ENCODE measurements around the gene TMX2. TPM values are rescaled to one million over a fixed set of nuclear protein-coding genes. Genes with fewer than 3 reads are reported as not detected.

The TMX2 gene
- total and polyA plus RNA-seq, 12 donors = 47.0 to 210 (median 91.9) TPM

- TF ChIP-seq POLR2A (IDR thresholded peaks at IDR 0.05) (no peak), CTCF (IDR thresholded peaks at IDR 0.05) (no peak)
- H3K4me1 ChIP-seq (replicated peaks in 1 of 2) = peaks cover 43 to 83% of the 10 kb centered on the region in 2 donors
- WGBS, 4 donors = 12 to 19% (median 17%) methylated on average over 1 of the region's 1 CpG
- DNase-seq = no peak
- no peaks in the 10 kb centered on the region for H3K27me3 ChIP-seq
- H3K4me3 ChIP-seq = no peak overlapping the region
- intact Hi-C loops (cut with DNase I) = no loop called here
- no peaks in the 10 kb centered on the region for H3K36me3 ChIP-seq (replicated peaks in 1 of 2)
- H3K9me3 ChIP-seq (replicated peaks in 1 of 3) = no peaks in the 10 kb centered on the region
- H3K27ac ChIP-seq = no peak overlapping the region
These were observed 58.4 kb downstream of the TMX2 start for GRCh38 chr11:57770793-57771192.

- Histone ChIP-seq H3K4me1 (replicated peaks in 1 of 2) (peaks cover 48 to 83% of the 10 kb centered on the region in 2 donors), H3K27ac (no peak overlapping the region), H3K36me3 (replicated peaks in 1 of 2) (no peaks in the 10 kb centered on the region), H3K9me3 (replicated peaks in 1 of 3) (no peaks in the 10 kb centered on the region), H3K4me3 (no peak overlapping the region), H3K27me3 (no peaks in the 10 kb centered on the region)
- DNase-seq = no peak
- intact Hi-C loops (cut with DNase I) = no loop called here
- 90 to 94% (median 92%) methylated on average over 3 of the region's 3 CpGs for WGBS, 4 donors
- TF ChIP-seq CTCF (IDR thresholded peaks at IDR 0.05) (no peak), POLR2A (IDR thresholded peaks at IDR 0.05) (no peak)
These were observed 59.0 kb downstream of the TMX2 start for GRCh38 chr11:57771365-57771764.

GRCh38 chr11:57772562-57772961, 60.2 kb downstream of the TMX2 start:
- TF ChIP-seq POLR2A (IDR thresholded peaks at IDR 0.05) (no peak), CTCF (IDR thresholded peaks at IDR 0.05) (no peak)
- H3K4me1 ChIP-seq (replicated peaks in 1 of 2) = peaks cover 60 to 83% of the 10 kb centered on the region in 2 donors
- intact Hi-C loops (cut with DNase I) = no loop called here
- H3K9me3 ChIP-seq (replicated peaks in 1 of 3) = no peaks in the 10 kb centered on the region
- no peak for DNase-seq
- H3K36me3 ChIP-seq (replicated peaks in 1 of 2) = no peaks in the 10 kb centered on the region
- WGBS, 4 donors = 79 to 87% (median 83%) methylated on average over 4 of the region's 4 CpGs
- no peak overlapping the region for H3K4me3 ChIP-seq
- H3K27me3 ChIP-seq = no peaks in the 10 kb centered on the region
- peak overlapping the region in 1 of 5 donors; percentile 6 for H3K27ac ChIP-seq

- peaks cover 66 to 84% of the 10 kb centered on the region in 2 donors for H3K4me1 ChIP-seq (replicated peaks in 1 of 2)
- H3K27ac ChIP-seq = no peak overlapping the region
- DNase-seq = no peak
- H3K36me3 ChIP-seq (replicated peaks in 1 of 2) = no peaks in the 10 kb centered on the region
- no peak overlapping the region for H3K4me3 ChIP-seq
- 69 to 85% (median 83%) methylated on average over 5 of the region's 5 CpGs for WGBS, 4 donors
- TF ChIP-seq POLR2A (IDR thresholded peaks at IDR 0.05) = no peak
- no peak for TF ChIP-seq CTCF (IDR thresholded peaks at IDR 0.05)
- H3K9me3 ChIP-seq (replicated peaks in 1 of 3) = no peaks in the 10 kb centered on the region
- no peaks in the 10 kb centered on the region for H3K27me3 ChIP-seq
- intact Hi-C loops (cut with DNase I) = no loop called here
These were observed 60.7 kb downstream of the TMX2 start for GRCh38 chr11:57773026-57773598.

Data from adrenal gland (tissue), 12 donors.